SK-N-MC (cell line): Measurements from ENCODE around the gene NEAT1.

Source experiments
- EZH2 ChIP-seq: fragments of 200-600 bp; sonication (generic); IDR thresholded peaks from one replicate; pipeline ENCODE4 v1.6.1; 2017; ENCODE audit warnings: antibody characterized with exemption
- FOXP2 ChIP-seq: optimal IDR thresholded peaks from 2 replicates; pipeline ENCODE3; 2011; ENCODE audit warnings: mild to moderate bottlenecking, moderate library complexity; ENCODE audit not compliant: insufficient read depth; ENCODE audit errors: extremely low read length, control extremely low read depth
- POLR2AphosphoS5 ChIP-seq: IDR thresholded peaks from 2 replicates; pipeline ENCODE4 v1.6.1; 2012; ENCODE audit warnings: mild to moderate bottlenecking, low read depth, low read length, borderline replicate concordance

GRCh38 chr11:65380460-65381119 lies 42.0 kb upstream of the NEAT1 start:
- TF ChIP-seq EZH2, result no peak
- TF ChIP-seq POLR2AphosphoS5, result no peak
- TF ChIP-seq FOXP2, result no peak
